ENCODE results near the gene TAF11L10. TPM values are rescaled to one million over a fixed set of nuclear protein-coding genes. Genes with fewer than 3 reads are reported as not detected.
"Not testable (repeated sequence)": the region's sequence is repeated elsewhere in the genome, so short reads cannot be mapped to it uniquely, and the experiment has no call there.

The TAF11L10 gene
- total and polyA plus RNA-seq, 10 of the 15 experiments (the other 5 are each of a cell fraction or from before 2014, with no cell fraction given) = not detected

DNA sequence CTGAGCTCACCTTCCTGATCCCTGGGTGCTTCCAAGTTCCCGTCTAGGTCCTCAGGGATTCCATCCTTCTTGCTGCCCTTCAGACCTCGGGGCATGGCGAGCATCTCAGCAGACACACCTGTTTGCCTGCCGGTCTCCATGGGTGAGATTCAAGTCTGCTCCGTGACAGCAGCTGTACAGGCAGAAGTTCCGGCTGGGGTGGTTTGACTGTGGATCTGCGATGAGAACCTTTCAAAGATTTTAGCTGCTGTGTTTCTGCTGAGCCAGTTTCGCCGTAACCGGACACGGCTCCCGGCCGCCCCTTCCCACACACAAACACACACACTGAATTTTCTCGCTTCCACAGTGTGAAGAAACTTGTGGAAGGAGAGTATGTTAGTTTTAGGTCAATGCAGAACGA, 3.4 kb downstream of the TAF11L10 start, which contains the start of gene TAF11L9:
TSS of gene TAF11L9 (minus strand) at position 140 of the 400 bp plus-strand sequence.
- H3K27me3 ChIP-seq (replicated peaks in 1 of 2; ENCODE audit: control insufficient read depth in 2 of 2, insufficient read depth in 2 of 2, low read length in 1 of 2); H3K27ac ChIP-seq (ENCODE audit: control insufficient read depth, insufficient read depth); H3K4me2 ChIP-seq (ENCODE audit: control insufficient read depth, insufficient read depth); H3K36me3 ChIP-seq (ENCODE audit: control insufficient read depth in 2 of 2, insufficient read depth in 2 of 2, low read length in 1 of 2); H3K9me3 ChIP-seq (replicated peaks; ENCODE audit: control insufficient read depth, insufficient read depth, low read length); BruUV-seq (replicated peaks); POLR2A ChIA-PET; in situ Hi-C loops (cut with MboI); RAD21 ChIA-PET (ENCODE audit: unreplicated experiment); FAIRE-seq; H3K79me2 ChIP-seq (ENCODE audit: control insufficient read depth, insufficient read depth, low read length); SMC1A ChIA-PET (ENCODE audit: uncharacterized antibody, unreplicated experiment); H3K9ac ChIP-seq (ENCODE audit: control insufficient read depth, insufficient read depth, low read length); H4K20me1 ChIP-seq (ENCODE audit: control insufficient read depth, insufficient read depth); H3K4me3 ChIP-seq; DNase-seq (ENCODE audit: low read depth, low spot score); H2AFZ ChIP-seq (ENCODE audit: control insufficient read depth, low read depth, low read length); H3K4me1 ChIP-seq (ENCODE audit: control insufficient read depth, insufficient read depth, low read length); intact Hi-C loops (cut with micrococcal nuclease; ENCODE audit: unreplicated experiment); CTCF ChIA-PET; ATAC-seq: not testable (repeated sequence)
- WGBS (ENCODE audit: insufficient coverage, insufficient replicate concordance, low lambda C conversion rate, missing lambda C conversion rate) = no CpG with 5 or more reads among the region's 15 CpGs

DNA sequence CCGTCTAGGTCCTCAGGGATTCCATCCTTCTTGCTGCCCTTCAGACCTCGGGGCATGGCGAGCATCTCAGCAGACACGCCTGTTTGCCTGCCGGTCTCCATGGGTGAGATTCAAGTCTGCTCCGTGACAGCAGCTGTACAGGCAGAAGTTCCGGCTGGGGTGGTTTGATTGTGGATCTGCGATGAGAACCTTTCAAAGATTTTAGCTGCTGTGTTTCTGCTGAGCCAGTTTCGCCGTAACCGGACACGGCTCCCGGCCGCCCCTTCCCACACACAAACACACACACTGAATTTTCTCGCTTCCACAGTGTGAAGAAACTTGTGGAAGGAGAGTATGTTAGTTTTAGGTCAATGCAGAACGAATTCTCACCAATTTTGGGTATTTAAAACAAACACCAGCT, 6.8 kb downstream of the TAF11L10 start, which contains the start of gene TAF11L8:
TSS of gene TAF11L8 (minus strand) at position 101 of the 400 bp plus-strand sequence.
- intact Hi-C loops (cut with micrococcal nuclease; ENCODE audit: unreplicated experiment); RAD21 ChIA-PET (ENCODE audit: unreplicated experiment); ATAC-seq; in situ Hi-C loops (cut with MboI); H3K9ac ChIP-seq (ENCODE audit: control insufficient read depth, insufficient read depth, low read length); DNase-seq (ENCODE audit: low read depth, low spot score); H3K4me3 ChIP-seq; H3K79me2 ChIP-seq (ENCODE audit: control insufficient read depth, insufficient read depth, low read length); H3K36me3 ChIP-seq (ENCODE audit: control insufficient read depth in 2 of 2, insufficient read depth in 2 of 2, low read length in 1 of 2); H3K4me1 ChIP-seq (ENCODE audit: control insufficient read depth, insufficient read depth, low read length); H3K27me3 ChIP-seq (replicated peaks in 1 of 2; ENCODE audit: control insufficient read depth in 2 of 2, insufficient read depth in 2 of 2, low read length in 1 of 2); BruUV-seq (replicated peaks); H3K4me2 ChIP-seq (ENCODE audit: control insufficient read depth, insufficient read depth); H3K27ac ChIP-seq (ENCODE audit: control insufficient read depth, insufficient read depth); CTCF ChIA-PET; H4K20me1 ChIP-seq (ENCODE audit: control insufficient read depth, insufficient read depth); SMC1A ChIA-PET (ENCODE audit: uncharacterized antibody, unreplicated experiment); H2AFZ ChIP-seq (ENCODE audit: control insufficient read depth, low read depth, low read length); POLR2A ChIA-PET; FAIRE-seq; H3K9me3 ChIP-seq (replicated peaks; ENCODE audit: control insufficient read depth, insufficient read depth, low read length): not testable (repeated sequence)
- no CpG with 5 or more reads among the region's 16 CpGs for WGBS (ENCODE audit: insufficient coverage, insufficient replicate concordance, low lambda C conversion rate, missing lambda C conversion rate)

DNA sequence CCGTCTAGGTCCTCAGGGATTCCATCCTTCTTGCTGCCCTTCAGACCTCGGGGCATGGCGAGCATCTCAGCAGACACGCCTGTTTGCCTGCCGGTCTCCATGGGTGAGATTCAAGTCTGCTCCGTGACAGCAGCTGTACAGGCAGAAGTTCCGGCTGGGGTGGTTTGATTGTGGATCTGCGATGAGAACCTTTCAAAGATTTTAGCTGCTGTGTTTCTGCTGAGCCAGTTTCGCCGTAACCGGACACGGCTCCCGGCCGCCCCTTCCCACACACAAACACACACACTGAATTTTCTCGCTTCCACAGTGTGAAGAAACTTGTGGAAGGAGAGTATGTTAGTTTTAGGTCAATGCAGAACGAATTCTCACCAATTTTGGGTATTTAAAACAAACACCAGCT, 12.0 kb downstream of the TAF11L10 start, which contains the start of gene TAF11L7:
TSS of gene TAF11L7 (minus strand) at position 101 of the 400 bp plus-strand sequence.
- no CpG with 5 or more reads among the region's 16 CpGs for WGBS (ENCODE audit: insufficient coverage, insufficient replicate concordance, low lambda C conversion rate, missing lambda C conversion rate)
- H3K9ac ChIP-seq (ENCODE audit: control insufficient read depth, insufficient read depth, low read length); CTCF ChIA-PET; in situ Hi-C loops (cut with MboI); FAIRE-seq; DNase-seq (ENCODE audit: low read depth, low spot score); RAD21 ChIA-PET (ENCODE audit: unreplicated experiment); ATAC-seq; H4K20me1 ChIP-seq (ENCODE audit: control insufficient read depth, insufficient read depth); H3K9me3 ChIP-seq (replicated peaks; ENCODE audit: control insufficient read depth, insufficient read depth, low read length); H3K4me3 ChIP-seq; POLR2A ChIA-PET; H3K4me1 ChIP-seq (ENCODE audit: control insufficient read depth, insufficient read depth, low read length); H3K79me2 ChIP-seq (ENCODE audit: control insufficient read depth, insufficient read depth, low read length); H3K4me2 ChIP-seq (ENCODE audit: control insufficient read depth, insufficient read depth); BruUV-seq (replicated peaks); H2AFZ ChIP-seq (ENCODE audit: control insufficient read depth, low read depth, low read length); H3K36me3 ChIP-seq (ENCODE audit: control insufficient read depth in 2 of 2, insufficient read depth in 2 of 2, low read length in 1 of 2); H3K27me3 ChIP-seq (replicated peaks in 1 of 2; ENCODE audit: control insufficient read depth in 2 of 2, insufficient read depth in 2 of 2, low read length in 1 of 2); intact Hi-C loops (cut with micrococcal nuclease; ENCODE audit: unreplicated experiment); H3K27ac ChIP-seq (ENCODE audit: control insufficient read depth, insufficient read depth); SMC1A ChIA-PET (ENCODE audit: uncharacterized antibody, unreplicated experiment): not testable (repeated sequence)

Small RNAs within 50 kb of the gene (small RNA-seq; reads per million reads assigned to genes)
- gene AC233724.1 = not detected
- gene AC233724.3 = not detected
- gene AC233724.4 = not detected
- gene AC233724.6 = not detected
- not detected for gene AC233724.7

Other genes with a start within 250 kb of the TAF11L10 start
Only the 7 nearest of the 12 such genes appear.
- gene TAF11L7, start 12.1 kb downstream of the TAF11L10 start, total RNA-seq (2014; rRNA removed) = not detected in 2 replicates
- not detected in 2 replicates for gene TAF11L7, start 12.1 kb downstream of the TAF11L10 start, total RNA-seq (2014; rRNA removed; fragmentation: Illumina TruSeq; extraction: Trizol)
- not detected in 2 replicates for gene TAF11L7, start 12.1 kb downstream of the TAF11L10 start, total RNA-seq (2021)
- gene TAF11L7, start 12.1 kb downstream of the TAF11L10 start, polyA plus RNA-seq (2011; rRNA removed) = not detected in 2 replicates
- gene TAF11L7, start 12.1 kb downstream of the TAF11L10 start, polyA plus RNA-seq (2014; fragmentation: Illumina TruSeq; extraction: Trizol) = not detected in 2 replicates
- not detected for gene TAF11L7, start 12.1 kb downstream of the TAF11L10 start, polyA plus RNA-seq (2014; fragmentation: Nextera tagmentation; extraction: Ambion mirVana)
- gene TAF11L7, start 12.1 kb downstream of the TAF11L10 start, polyA plus RNA-seq (2014; rRNA removed) = not detected in 2 replicates
- not detected for gene TAF11L7, start 12.1 kb downstream of the TAF11L10 start, polyA plus RNA-seq (2016; fragmentation: Nextera tagmentation; extraction: Ambion mirVana)
- not detected in 2 replicates for gene TAF11L8, start 6.9 kb downstream of the TAF11L10 start, total RNA-seq (2014; rRNA removed)
- not detected in 2 replicates for gene TAF11L8, start 6.9 kb downstream of the TAF11L10 start, total RNA-seq (2014; rRNA removed; fragmentation: Illumina TruSeq; extraction: Trizol)
- gene TAF11L8, start 6.9 kb downstream of the TAF11L10 start, total RNA-seq (2021) = not detected in 2 replicates
- gene TAF11L8, start 6.9 kb downstream of the TAF11L10 start, polyA plus RNA-seq (2011; rRNA removed) = not detected in 2 replicates
- not detected in 2 replicates for gene TAF11L8, start 6.9 kb downstream of the TAF11L10 start, polyA plus RNA-seq (2014; fragmentation: Illumina TruSeq; extraction: Trizol)
- gene TAF11L8, start 6.9 kb downstream of the TAF11L10 start, polyA plus RNA-seq (2014; fragmentation: Nextera tagmentation; extraction: Ambion mirVana) = not detected
- not detected in 2 replicates for gene TAF11L8, start 6.9 kb downstream of the TAF11L10 start, polyA plus RNA-seq (2014; rRNA removed)
- not detected for gene TAF11L8, start 6.9 kb downstream of the TAF11L10 start, polyA plus RNA-seq (2016; fragmentation: Nextera tagmentation; extraction: Ambion mirVana)
- not detected in 2 replicates for gene TAF11L9, start 3.4 kb downstream of the TAF11L10 start, total RNA-seq (2014; rRNA removed)
- not detected in 2 replicates for gene TAF11L9, start 3.4 kb downstream of the TAF11L10 start, total RNA-seq (2014; rRNA removed; fragmentation: Illumina TruSeq; extraction: Trizol)
- gene TAF11L9, start 3.4 kb downstream of the TAF11L10 start, total RNA-seq (2021) = not detected in 2 replicates
- not detected in 2 replicates for gene TAF11L9, start 3.4 kb downstream of the TAF11L10 start, polyA plus RNA-seq (2011; rRNA removed)
- gene TAF11L9, start 3.4 kb downstream of the TAF11L10 start, polyA plus RNA-seq (2014; fragmentation: Illumina TruSeq; extraction: Trizol) = not detected in 2 replicates
- gene TAF11L9, start 3.4 kb downstream of the TAF11L10 start, polyA plus RNA-seq (2014; fragmentation: Nextera tagmentation; extraction: Ambion mirVana) = not detected
- gene TAF11L9, start 3.4 kb downstream of the TAF11L10 start, polyA plus RNA-seq (2014; rRNA removed) = not detected in 2 replicates
- not detected for gene TAF11L9, start 3.4 kb downstream of the TAF11L10 start, polyA plus RNA-seq (2016; fragmentation: Nextera tagmentation; extraction: Ambion mirVana)
- gene TAF11L11, start 6.4 kb upstream of the TAF11L10 start, total RNA-seq (2014; rRNA removed) = not detected in 2 replicates
- gene TAF11L11, start 6.4 kb upstream of the TAF11L10 start, total RNA-seq (2014; rRNA removed; fragmentation: Illumina TruSeq; extraction: Trizol) = not detected in 2 replicates
- not detected in 2 replicates for gene TAF11L11, start 6.4 kb upstream of the TAF11L10 start, total RNA-seq (2021)
- gene TAF11L11, start 6.4 kb upstream of the TAF11L10 start, polyA plus RNA-seq (2011; rRNA removed) = not detected in 2 replicates
- gene TAF11L11, start 6.4 kb upstream of the TAF11L10 start, polyA plus RNA-seq (2014; fragmentation: Illumina TruSeq; extraction: Trizol) = not detected in 2 replicates
- gene TAF11L11, start 6.4 kb upstream of the TAF11L10 start, polyA plus RNA-seq (2014; fragmentation: Nextera tagmentation; extraction: Ambion mirVana) = not detected
- gene TAF11L11, start 6.4 kb upstream of the TAF11L10 start, polyA plus RNA-seq (2014; rRNA removed) = not detected in 2 replicates
- gene TAF11L11, start 6.4 kb upstream of the TAF11L10 start, polyA plus RNA-seq (2016; fragmentation: Nextera tagmentation; extraction: Ambion mirVana) = not detected
- not detected in 2 replicates for gene TAF11L12, start 12.6 kb upstream of the TAF11L10 start, total RNA-seq (2014; rRNA removed)
- not detected in 2 replicates for gene TAF11L12, start 12.6 kb upstream of the TAF11L10 start, total RNA-seq (2014; rRNA removed; fragmentation: Illumina TruSeq; extraction: Trizol)
- gene TAF11L12, start 12.6 kb upstream of the TAF11L10 start, total RNA-seq (2021) = not detected in 2 replicates
- gene TAF11L12, start 12.6 kb upstream of the TAF11L10 start, polyA plus RNA-seq (2011; rRNA removed) = not detected in 2 replicates
- not detected in 2 replicates for gene TAF11L12, start 12.6 kb upstream of the TAF11L10 start, polyA plus RNA-seq (2014; fragmentation: Illumina TruSeq; extraction: Trizol)
- not detected for gene TAF11L12, start 12.6 kb upstream of the TAF11L10 start, polyA plus RNA-seq (2014; fragmentation: Nextera tagmentation; extraction: Ambion mirVana)
- not detected in 2 replicates for gene TAF11L12, start 12.6 kb upstream of the TAF11L10 start, polyA plus RNA-seq (2014; rRNA removed)
- gene TAF11L12, start 12.6 kb upstream of the TAF11L10 start, polyA plus RNA-seq (2016; fragmentation: Nextera tagmentation; extraction: Ambion mirVana) = not detected
- gene TAF11L13, start 34.3 kb upstream of the TAF11L10 start, total RNA-seq (2014; rRNA removed) = not detected in 2 replicates
- not detected in 2 replicates for gene TAF11L13, start 34.3 kb upstream of the TAF11L10 start, total RNA-seq (2014; rRNA removed; fragmentation: Illumina TruSeq; extraction: Trizol)
- not detected in 2 replicates for gene TAF11L13, start 34.3 kb upstream of the TAF11L10 start, total RNA-seq (2021)
- gene TAF11L13, start 34.3 kb upstream of the TAF11L10 start, polyA plus RNA-seq (2011; rRNA removed) = not detected in 2 replicates
- not detected in 2 replicates for gene TAF11L13, start 34.3 kb upstream of the TAF11L10 start, polyA plus RNA-seq (2014; fragmentation: Illumina TruSeq; extraction: Trizol)
- not detected for gene TAF11L13, start 34.3 kb upstream of the TAF11L10 start, polyA plus RNA-seq (2014; fragmentation: Nextera tagmentation; extraction: Ambion mirVana)
- not detected in 2 replicates for gene TAF11L13, start 34.3 kb upstream of the TAF11L10 start, polyA plus RNA-seq (2014; rRNA removed)
- gene TAF11L13, start 34.3 kb upstream of the TAF11L10 start, polyA plus RNA-seq (2016; fragmentation: Nextera tagmentation; extraction: Ambion mirVana) = not detected
- not detected in 2 replicates for gene TAF11L14, start 36.6 kb upstream of the TAF11L10 start, total RNA-seq (2014; rRNA removed)
- gene TAF11L14, start 36.6 kb upstream of the TAF11L10 start, total RNA-seq (2014; rRNA removed; fragmentation: Illumina TruSeq; extraction: Trizol) = not detected in 2 replicates
- not detected in 2 replicates for gene TAF11L14, start 36.6 kb upstream of the TAF11L10 start, total RNA-seq (2021)
- not detected in 2 replicates for gene TAF11L14, start 36.6 kb upstream of the TAF11L10 start, polyA plus RNA-seq (2011; rRNA removed)
- gene TAF11L14, start 36.6 kb upstream of the TAF11L10 start, polyA plus RNA-seq (2014; fragmentation: Illumina TruSeq; extraction: Trizol) = not detected in 2 replicates
- not detected for gene TAF11L14, start 36.6 kb upstream of the TAF11L10 start, polyA plus RNA-seq (2014; fragmentation: Nextera tagmentation; extraction: Ambion mirVana)
- gene TAF11L14, start 36.6 kb upstream of the TAF11L10 start, polyA plus RNA-seq (2014; rRNA removed) = not detected in 2 replicates
- not detected for gene TAF11L14, start 36.6 kb upstream of the TAF11L10 start, polyA plus RNA-seq (2016; fragmentation: Nextera tagmentation; extraction: Ambion mirVana)